Measurements from ENCODE around the gene NAPSA. TPM values are rescaled to one million over a fixed set of nuclear protein-coding genes. Genes with fewer than 3 reads are reported as not detected.

The NAPSA gene
- total RNA-seq, 1 donor from 2014 or later = not detected

GRCh38 chr19:50358483-50359327 is 6.7 kb downstream of the NAPSA start:
- peak overlapping the region; percentile 77 for H3K4me2 ChIP-seq (ENCODE audit: low read length)
- Mint-ChIP-seq H3K27me3 (ENCODE audit: low read depth, unreplicated experiment) (peaks cover 10% of the 10 kb centered on the region), H3K27ac (ENCODE audit: unreplicated experiment) (no peak overlapping the region), H3K4me3 (ENCODE audit: unreplicated experiment) (no peak overlapping the region), H3K36me3 (ENCODE audit: low read depth, unreplicated experiment) (peaks cover 3% of the 10 kb centered on the region), H3K4me1 (ENCODE audit: low read depth, unreplicated experiment) (no peaks in the 10 kb centered on the region), H3K9me3 (ENCODE audit: unreplicated experiment) (peaks cover 15% of the 10 kb centered on the region)
- peak overlapping the region; percentile 82 for H2AFZ ChIP-seq (ENCODE audit: low read depth, low read length)
- H3K27me3 ChIP-seq (ENCODE audit: insufficient read depth, low read length) = no peaks in the 10 kb centered on the region
- no peak overlapping the region for H3K27ac ChIP-seq (ENCODE audit: low read depth, low read length)
- DNase-seq (ENCODE audit: low read depth) = no peak
- no peaks in the 10 kb centered on the region for H3K36me3 ChIP-seq (ENCODE audit: insufficient read depth, low read length)
- H3K4me1 ChIP-seq (ENCODE audit: insufficient read depth, low read length) = peaks cover 6% of the 10 kb centered on the region
- FAIRE-seq = no peak
- no peaks in the 10 kb centered on the region for H3K9me3 ChIP-seq (ENCODE audit: insufficient read depth, low read depth, low read length)
- H3K79me2 ChIP-seq (ENCODE audit: insufficient read depth, low read length) = no peaks in the 10 kb centered on the region
- no peaks in the 10 kb centered on the region for H4K20me1 ChIP-seq (ENCODE audit: insufficient read depth, low read length)
- H3K9ac ChIP-seq (ENCODE audit: low read length) = no peak overlapping the region
- TF ChIP-seq, protein P1, sequence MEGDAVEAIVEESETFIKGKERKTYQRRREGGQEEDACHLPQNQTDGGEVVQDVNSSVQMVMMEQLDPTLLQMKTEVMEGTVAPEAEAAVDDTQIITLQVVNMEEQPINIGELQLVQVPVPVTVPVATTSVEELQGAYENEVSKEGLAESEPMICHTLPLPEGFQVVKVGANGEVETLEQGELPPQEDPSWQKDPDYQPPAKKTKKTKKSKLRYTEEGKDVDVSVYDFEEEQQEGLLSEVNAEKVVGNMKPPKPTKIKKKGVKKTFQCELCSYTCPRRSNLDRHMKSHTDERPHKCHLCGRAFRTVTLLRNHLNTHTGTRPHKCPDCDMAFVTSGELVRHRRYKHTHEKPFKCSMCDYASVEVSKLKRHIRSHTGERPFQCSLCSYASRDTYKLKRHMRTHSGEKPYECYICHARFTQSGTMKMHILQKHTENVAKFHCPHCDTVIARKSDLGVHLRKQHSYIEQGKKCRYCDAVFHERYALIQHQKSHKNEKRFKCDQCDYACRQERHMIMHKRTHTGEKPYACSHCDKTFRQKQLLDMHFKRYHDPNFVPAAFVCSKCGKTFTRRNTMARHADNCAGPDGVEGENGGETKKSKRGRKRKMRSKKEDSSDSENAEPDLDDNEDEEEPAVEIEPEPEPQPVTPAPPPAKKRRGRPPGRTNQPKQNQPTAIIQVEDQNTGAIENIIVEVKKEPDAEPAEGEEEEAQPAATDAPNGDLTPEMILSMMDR (IDR thresholded peaks at IDR 0.05; ENCODE audit: insufficient read depth, low read depth, low read length) = no peak
- TF ChIP-seq EZH2 (IDR thresholded peaks at IDR 0.05; ENCODE audit: insufficient read depth, low read length) = no peak
- peak overlapping the region; percentile 36 for H3K4me3 ChIP-seq (ENCODE audit: insufficient read depth, low read depth, low read length)

- H3K9me3 ChIP-seq (ENCODE audit: insufficient read depth, low read depth, low read length) = no peaks in the 10 kb centered on the region
- TF ChIP-seq, protein P1 (IDR thresholded peaks at IDR 0.05; ENCODE audit: insufficient read depth, low read depth, low read length) = peak; percentile 69
- TF ChIP-seq EZH2 (IDR thresholded peaks at IDR 0.05; ENCODE audit: insufficient read depth, low read length) = no peak
- H3K4me3 ChIP-seq (ENCODE audit: insufficient read depth, low read depth, low read length) = peak overlapping the region; percentile 21
- no peaks in the 10 kb centered on the region for H3K27me3 ChIP-seq (ENCODE audit: insufficient read depth, low read length)
- no peaks in the 10 kb centered on the region for H4K20me1 ChIP-seq (ENCODE audit: insufficient read depth, low read length)
- Mint-ChIP-seq H3K36me3 (ENCODE audit: low read depth, unreplicated experiment) (peaks cover 3% of the 10 kb centered on the region), H3K4me1 (ENCODE audit: low read depth, unreplicated experiment) (no peaks in the 10 kb centered on the region), H3K4me3 (ENCODE audit: unreplicated experiment) (no peak overlapping the region), H3K27ac (ENCODE audit: unreplicated experiment) (no peak overlapping the region), H3K9me3 (ENCODE audit: unreplicated experiment) (peaks cover 8% of the 10 kb centered on the region), H3K27me3 (ENCODE audit: low read depth, unreplicated experiment) (peaks cover 6% of the 10 kb centered on the region)
- H2AFZ ChIP-seq (ENCODE audit: low read depth, low read length) = peak overlapping the region; percentile 88
- no peaks in the 10 kb centered on the region for H3K79me2 ChIP-seq (ENCODE audit: insufficient read depth, low read length)
- H3K4me2 ChIP-seq (ENCODE audit: low read length) = peak overlapping the region; percentile 87
- H3K27ac ChIP-seq (ENCODE audit: low read depth, low read length) = no peak overlapping the region
- peak; percentile 26 for DNase-seq (ENCODE audit: low read depth)
- H3K4me1 ChIP-seq (ENCODE audit: insufficient read depth, low read length) = peaks cover 6% of the 10 kb centered on the region
- H3K36me3 ChIP-seq (ENCODE audit: insufficient read depth, low read length) = no peaks in the 10 kb centered on the region
- H3K9ac ChIP-seq (ENCODE audit: low read length) = peak overlapping the region; percentile 59
- FAIRE-seq = no peak
These were observed 8.0 kb downstream of the NAPSA start for GRCh38 chr19:50357178-50358100.

Measured in astrocyte (in vitro differentiated cells and primary cell).